ENCODE results near the gene CLSTN2. TPM values are rescaled to one million over a fixed set of nuclear protein-coding genes. Genes with fewer than 3 reads are reported as not detected.

CLSTN2 gene
- polyA plus RNA-seq, 3 donors, result not detected

- Histone ChIP-seq H3K4me3 (replicated peaks in 1 of 3; ENCODE audit: low read depth in 2 of 3, low read length in 3 of 3) (no peak overlapping the region), H3K9me3 (replicated peaks in 1 of 2; ENCODE audit: control insufficient read depth in 1 of 2, insufficient read depth in 1 of 2, low read length in 2 of 2) (no peaks in the 10 kb centered on the region), H3K9ac (ENCODE audit: insufficient read depth, low read length, poor library complexity, severe bottlenecking) (no peak overlapping the region), H2AFZ (ENCODE audit: insufficient read depth, low read depth, low read length, poor library complexity, severe bottlenecking) (no peak overlapping the region), H3K27ac (ENCODE audit: low read depth in 1 of 2, low read length in 2 of 2) (no peak overlapping the region), H3K79me2 (ENCODE audit: insufficient read depth, low read length) (no peaks in the 10 kb centered on the region), H3K36me3 (replicated peaks in 1 of 2; ENCODE audit: control insufficient read depth in 1 of 2, insufficient read depth in 2 of 2, low read length in 2 of 2) (no peaks in the 10 kb centered on the region), H3K4me2 (replicated peaks; ENCODE audit: extremely low read depth, low read length, poor library complexity, severe bottlenecking) (no peak overlapping the region), H3K4me1 (ENCODE audit: control insufficient read depth in 1 of 2, insufficient read depth in 2 of 2, low read length in 2 of 2) (no peaks in the 10 kb centered on the region), H4K20me1 (ENCODE audit: insufficient read depth, low read length) (no peaks in the 10 kb centered on the region), H3K27me3 (ENCODE audit: control insufficient read depth in 2 of 2, insufficient read depth in 2 of 2, low read length in 2 of 2) (no peaks in the 10 kb centered on the region)
- no peaks in the 10 kb centered on the region for H3K36me3 Mint-ChIP-seq
- DNase-seq, result no peak
- no peak overlapping the region for H3K4me3 Mint-ChIP-seq
- H3K4me1 Mint-ChIP-seq, result no peaks in the 10 kb centered on the region
- H3K27me3 Mint-ChIP-seq (ENCODE audit: low read depth in 3 of 3), result peaks cover 0 to 2% (median 2%) of the 10 kb centered on the region in 3 donors
- H3K9me3 Mint-ChIP-seq, result peaks cover 0 to 14% (median 4%) of the 10 kb centered on the region in 7 donors
- 96% methylated on average over 2 of the region's 5 CpGs for WGBS (ENCODE audit: insufficient coverage)
- TF ChIP-seq, protein P1, sequence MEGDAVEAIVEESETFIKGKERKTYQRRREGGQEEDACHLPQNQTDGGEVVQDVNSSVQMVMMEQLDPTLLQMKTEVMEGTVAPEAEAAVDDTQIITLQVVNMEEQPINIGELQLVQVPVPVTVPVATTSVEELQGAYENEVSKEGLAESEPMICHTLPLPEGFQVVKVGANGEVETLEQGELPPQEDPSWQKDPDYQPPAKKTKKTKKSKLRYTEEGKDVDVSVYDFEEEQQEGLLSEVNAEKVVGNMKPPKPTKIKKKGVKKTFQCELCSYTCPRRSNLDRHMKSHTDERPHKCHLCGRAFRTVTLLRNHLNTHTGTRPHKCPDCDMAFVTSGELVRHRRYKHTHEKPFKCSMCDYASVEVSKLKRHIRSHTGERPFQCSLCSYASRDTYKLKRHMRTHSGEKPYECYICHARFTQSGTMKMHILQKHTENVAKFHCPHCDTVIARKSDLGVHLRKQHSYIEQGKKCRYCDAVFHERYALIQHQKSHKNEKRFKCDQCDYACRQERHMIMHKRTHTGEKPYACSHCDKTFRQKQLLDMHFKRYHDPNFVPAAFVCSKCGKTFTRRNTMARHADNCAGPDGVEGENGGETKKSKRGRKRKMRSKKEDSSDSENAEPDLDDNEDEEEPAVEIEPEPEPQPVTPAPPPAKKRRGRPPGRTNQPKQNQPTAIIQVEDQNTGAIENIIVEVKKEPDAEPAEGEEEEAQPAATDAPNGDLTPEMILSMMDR (IDR thresholded peaks at IDR 0.05), result no peak
- intact Hi-C loops (cut with micrococcal nuclease), result no loop called here
- H3K27ac Mint-ChIP-seq, result no peak overlapping the region
Observed at GRCh38 chr3:140236836-140237501, 302.0 kb downstream of the CLSTN2 start.

DNA sequence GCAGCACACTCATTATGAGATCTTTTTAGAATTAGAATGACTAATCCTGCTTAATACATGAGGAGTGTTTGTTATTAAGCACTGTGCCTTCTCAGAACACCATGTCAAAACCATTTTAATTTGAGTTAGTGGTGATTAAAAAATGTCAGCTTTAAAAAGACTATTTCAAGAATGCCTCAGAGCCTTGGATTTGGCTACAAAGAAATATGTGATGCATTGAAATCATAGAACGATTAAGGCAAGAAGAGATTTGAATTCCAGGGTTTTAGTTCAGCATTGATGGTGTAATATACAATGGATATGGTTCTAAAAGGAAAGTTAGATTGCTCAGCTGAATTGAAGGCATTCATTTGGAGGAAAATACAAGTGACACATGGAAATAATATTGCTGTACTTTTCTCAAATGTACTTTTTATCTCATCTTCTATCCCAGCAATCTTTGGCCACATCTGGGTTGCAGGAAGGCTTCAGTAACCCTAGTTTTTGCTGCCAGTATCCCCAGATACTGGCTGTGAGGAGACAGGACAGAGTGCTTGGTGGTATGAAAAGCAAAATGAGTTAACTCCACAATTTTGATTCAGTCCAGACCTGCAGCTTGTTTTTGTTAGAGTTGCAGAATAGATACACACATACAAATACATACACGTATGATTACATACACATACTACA is 303.8 kb downstream of the CLSTN2 start:
- intact Hi-C loops (cut with micrococcal nuclease), result no loop called here
- H3K27ac Mint-ChIP-seq, result no peak overlapping the region
- WGBS (ENCODE audit: insufficient coverage), result 71% methylated on average over 1 of the region's 2 CpGs

More for the DNA sequence above, 303.8 kb downstream of the CLSTN2 start:
- H3K4me1 Mint-ChIP-seq, result no peaks in the 10 kb centered on the region
- TF ChIP-seq, protein P1 (IDR thresholded peaks at IDR 0.05), result no peak
- no peaks in the 10 kb centered on the region for H3K36me3 ChIP-seq (replicated peaks in 1 of 2; ENCODE audit: control insufficient read depth in 1 of 2, insufficient read depth in 2 of 2, low read length in 2 of 2)
- H3K9me3 Mint-ChIP-seq, result peaks cover 0 to 8% (median 3%) of the 10 kb centered on the region in 7 donors
- H3K36me3 Mint-ChIP-seq, result no peaks in the 10 kb centered on the region
- peaks cover 0 to 2% (median 0%) of the 10 kb centered on the region in 3 donors for H3K27me3 Mint-ChIP-seq (ENCODE audit: low read depth in 3 of 3)
- no peak overlapping the region for H3K4me3 Mint-ChIP-seq
- H4K20me1 ChIP-seq (ENCODE audit: insufficient read depth, low read length), result no peaks in the 10 kb centered on the region
- no peak overlapping the region for H3K4me3 ChIP-seq (replicated peaks in 1 of 3; ENCODE audit: low read depth in 2 of 3, low read length in 3 of 3)
- H3K4me1 ChIP-seq (ENCODE audit: control insufficient read depth in 1 of 2, insufficient read depth in 2 of 2, low read length in 2 of 2), result no peaks in the 10 kb centered on the region
- no peak overlapping the region for H2AFZ ChIP-seq (ENCODE audit: insufficient read depth, low read depth, low read length, poor library complexity, severe bottlenecking)
- H3K9me3 ChIP-seq (replicated peaks in 1 of 2; ENCODE audit: control insufficient read depth in 1 of 2, insufficient read depth in 1 of 2, low read length in 2 of 2), result no peaks in the 10 kb centered on the region
- no peaks in the 10 kb centered on the region for H3K79me2 ChIP-seq (ENCODE audit: insufficient read depth, low read length)
- H3K9ac ChIP-seq (ENCODE audit: insufficient read depth, low read length, poor library complexity, severe bottlenecking), result no peak overlapping the region
- H3K4me2 ChIP-seq (replicated peaks; ENCODE audit: extremely low read depth, low read length, poor library complexity, severe bottlenecking), result no peak overlapping the region
- H3K27me3 ChIP-seq (ENCODE audit: control insufficient read depth in 2 of 2, insufficient read depth in 2 of 2, low read length in 2 of 2), result no peaks in the 10 kb centered on the region
- DNase-seq, result no peak
- H3K27ac ChIP-seq (ENCODE audit: low read depth in 1 of 2, low read length in 2 of 2), result no peak overlapping the region
